Nephron progenitor cell (in vitro differentiated cells): ENCODE measurements around the gene MEGF10.

Experiments
- DNase-seq: peaks from one replicate; pipeline ENCODE4 v3.0.0; 2021
- H3K27ac Mint-ChIP-seq: 2 replicates; pipeline ENCODE4 v1.8.0; 2021; ENCODE audit warnings: mild to moderate bottlenecking, moderate library complexity, mixed read lengths
- H3K27me3 Mint-ChIP-seq: 2 replicates; pipeline ENCODE4 v1.8.0; 2021; ENCODE audit warnings: mild to moderate bottlenecking, low read depth, mixed read lengths; ENCODE audit not compliant: poor library complexity
- H3K36me3 Mint-ChIP-seq: 2 replicates; pipeline ENCODE4 v1.8.0; 2021; ENCODE audit warnings: low read depth, mixed read lengths
- H3K4me1 Mint-ChIP-seq: 2 replicates; pipeline ENCODE4 v1.8.0; 2021; ENCODE audit warnings: mixed read lengths
- H3K4me3 Mint-ChIP-seq: 2 replicates; pipeline ENCODE4 v1.8.0; 2021; ENCODE audit warnings: mild to moderate bottlenecking, moderate library complexity, mixed read lengths
- H3K9me3 Mint-ChIP-seq: 2 replicates; pipeline ENCODE4 v1.8.0; 2021; ENCODE audit warnings: mild to moderate bottlenecking, moderate library complexity, mixed read lengths
- TF ChIP-seq, protein P1 (sequence below): fragments of 200-600 bp; sonication (generic); IDR thresholded peaks from 2 replicates; pipeline ENCODE4 v1.5.0; 2021; ENCODE audit warnings: antibody characterized with exemption

Gene MEGF10

GRCh38 chr5:127355337-127355736, 64.7 kb downstream of the MEGF10 start:
- no peak overlapping the region for H3K27ac Mint-ChIP-seq

DNA sequence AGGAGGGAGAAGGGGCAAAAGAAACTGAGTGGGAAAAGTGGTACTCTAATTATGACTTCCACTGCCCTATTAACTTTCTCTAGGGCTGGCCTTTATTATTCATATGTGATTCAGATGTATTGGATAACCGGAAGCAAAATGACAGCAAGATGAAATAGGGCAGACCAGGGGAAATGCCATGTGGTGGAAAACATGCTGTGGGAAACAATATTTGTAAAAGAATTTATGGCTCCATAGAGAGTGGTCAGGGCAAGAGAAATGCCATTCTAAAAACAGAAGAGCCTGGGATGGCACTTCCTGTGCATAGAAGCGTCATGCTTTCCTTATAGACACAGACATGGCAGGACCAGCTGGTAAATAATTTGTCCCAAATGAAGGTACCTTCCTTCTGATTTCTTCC, 67.7 kb downstream of the MEGF10 start:
- no peak overlapping the region for H3K27ac Mint-ChIP-seq
- H3K4me1 Mint-ChIP-seq, result peaks cover 16% of the 10 kb centered on the region
- H3K4me3 Mint-ChIP-seq, result no peak overlapping the region
- H3K9me3 Mint-ChIP-seq, result no peaks in the 10 kb centered on the region
- H3K27me3 Mint-ChIP-seq, result peaks cover 3% of the 10 kb centered on the region
- no peak for DNase-seq
- no peaks in the 10 kb centered on the region for H3K36me3 Mint-ChIP-seq
- TF ChIP-seq, protein P1, sequence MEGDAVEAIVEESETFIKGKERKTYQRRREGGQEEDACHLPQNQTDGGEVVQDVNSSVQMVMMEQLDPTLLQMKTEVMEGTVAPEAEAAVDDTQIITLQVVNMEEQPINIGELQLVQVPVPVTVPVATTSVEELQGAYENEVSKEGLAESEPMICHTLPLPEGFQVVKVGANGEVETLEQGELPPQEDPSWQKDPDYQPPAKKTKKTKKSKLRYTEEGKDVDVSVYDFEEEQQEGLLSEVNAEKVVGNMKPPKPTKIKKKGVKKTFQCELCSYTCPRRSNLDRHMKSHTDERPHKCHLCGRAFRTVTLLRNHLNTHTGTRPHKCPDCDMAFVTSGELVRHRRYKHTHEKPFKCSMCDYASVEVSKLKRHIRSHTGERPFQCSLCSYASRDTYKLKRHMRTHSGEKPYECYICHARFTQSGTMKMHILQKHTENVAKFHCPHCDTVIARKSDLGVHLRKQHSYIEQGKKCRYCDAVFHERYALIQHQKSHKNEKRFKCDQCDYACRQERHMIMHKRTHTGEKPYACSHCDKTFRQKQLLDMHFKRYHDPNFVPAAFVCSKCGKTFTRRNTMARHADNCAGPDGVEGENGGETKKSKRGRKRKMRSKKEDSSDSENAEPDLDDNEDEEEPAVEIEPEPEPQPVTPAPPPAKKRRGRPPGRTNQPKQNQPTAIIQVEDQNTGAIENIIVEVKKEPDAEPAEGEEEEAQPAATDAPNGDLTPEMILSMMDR, result no peak

More at GRCh38 chr5:127355337-127355736, 64.7 kb downstream of the MEGF10 start:
- no peaks in the 10 kb centered on the region for H3K36me3 Mint-ChIP-seq
- peaks cover 20% of the 10 kb centered on the region for H3K4me1 Mint-ChIP-seq
- H3K9me3 Mint-ChIP-seq, result no peaks in the 10 kb centered on the region
- no peak overlapping the region for H3K4me3 Mint-ChIP-seq
- no peak for DNase-seq
- H3K27me3 Mint-ChIP-seq, result peaks cover 3% of the 10 kb centered on the region
- TF ChIP-seq, protein P1, result no peak

DNA sequence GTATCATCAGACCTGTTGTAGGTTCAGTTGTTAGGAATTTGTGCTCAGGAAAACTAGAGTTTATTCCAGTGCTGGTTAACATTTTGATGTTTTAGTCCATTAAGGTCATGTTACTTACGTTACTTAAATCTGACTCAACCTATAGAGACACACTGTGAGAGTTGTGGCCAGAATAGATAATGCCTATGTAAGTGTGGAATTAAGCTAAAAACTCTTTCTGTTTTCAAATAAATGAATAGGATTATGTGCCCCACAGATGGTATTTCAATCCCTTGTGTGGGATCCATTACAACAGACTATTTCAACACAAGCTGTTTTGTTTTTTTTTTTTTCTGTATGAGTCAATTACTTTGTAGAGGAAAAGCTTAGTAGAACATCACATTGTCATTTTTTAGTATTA, 68.1 kb downstream of the MEGF10 start:
- Mint-ChIP-seq H3K36me3 (no peaks in the 10 kb centered on the region), H3K4me3 (no peak overlapping the region), H3K27me3 (peaks cover 3% of the 10 kb centered on the region), H3K4me1 (peaks cover 12% of the 10 kb centered on the region), H3K9me3 (no peaks in the 10 kb centered on the region), H3K27ac (no peak overlapping the region)
- DNase-seq, result no peak
- TF ChIP-seq, protein P1, result no peak

GRCh38 chr5:127359502-127359901, 68.9 kb downstream of the MEGF10 start:
- TF ChIP-seq, protein P1, result no peak
- Mint-ChIP-seq H3K4me1 (peaks cover 9% of the 10 kb centered on the region), H3K27ac (no peak overlapping the region)

DNA sequence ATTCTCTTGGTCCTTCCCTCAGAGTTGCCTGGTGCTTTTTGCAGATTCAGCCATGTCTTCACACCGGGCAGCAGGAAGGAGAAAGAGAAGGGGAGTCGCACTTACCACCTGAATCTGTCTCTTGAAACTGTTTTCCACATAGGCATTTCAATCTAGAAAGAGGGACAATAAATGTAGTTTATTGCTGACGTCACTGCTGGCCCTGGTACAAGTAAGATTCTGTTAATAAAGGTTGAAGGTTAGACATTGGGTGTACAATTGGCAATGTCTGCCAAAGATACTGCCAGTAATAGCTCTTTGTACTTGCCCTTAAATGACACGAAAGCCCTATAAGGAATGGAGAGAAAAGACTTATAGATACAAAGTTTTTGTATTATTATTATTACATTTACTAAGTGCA, 72.8 kb downstream of the MEGF10 start:
- H3K4me3 Mint-ChIP-seq, result no peak overlapping the region
- H3K36me3 Mint-ChIP-seq, result no peaks in the 10 kb centered on the region
- H3K27ac Mint-ChIP-seq, result no peak overlapping the region
- no peaks in the 10 kb centered on the region for H3K4me1 Mint-ChIP-seq
- TF ChIP-seq, protein P1, result no peak
- DNase-seq, result no peak
- no peaks in the 10 kb centered on the region for H3K27me3 Mint-ChIP-seq
- H3K9me3 Mint-ChIP-seq, result no peaks in the 10 kb centered on the region

More at GRCh38 chr5:127359502-127359901, 68.9 kb downstream of the MEGF10 start:
- H3K27me3 Mint-ChIP-seq, result peaks cover 3% of the 10 kb centered on the region
- no peak for DNase-seq
- no peaks in the 10 kb centered on the region for H3K9me3 Mint-ChIP-seq
- H3K4me3 Mint-ChIP-seq, result no peak overlapping the region
- no peaks in the 10 kb centered on the region for H3K36me3 Mint-ChIP-seq

DNA sequence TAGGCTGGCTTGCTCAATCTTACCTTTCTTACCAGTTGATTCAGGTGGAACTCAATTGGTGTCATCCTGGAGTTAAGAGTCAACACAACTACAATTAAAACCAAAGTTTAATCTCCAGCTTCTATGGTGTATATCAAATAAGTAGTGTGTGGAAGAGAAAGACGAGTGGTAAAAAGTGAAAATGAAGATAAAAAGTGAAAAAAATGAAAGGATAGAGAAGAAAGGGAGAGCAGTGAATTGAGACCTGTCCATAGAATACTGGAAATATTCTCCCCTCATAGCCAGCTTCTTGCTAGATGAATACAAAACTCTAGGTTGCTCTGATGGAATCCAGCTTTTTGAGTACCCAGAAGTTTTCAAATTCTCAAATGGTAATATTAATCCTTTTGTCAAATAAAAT, 76.4 kb downstream of the MEGF10 start:
- Mint-ChIP-seq H3K4me3 (no peak overlapping the region), H3K27me3 (peaks cover 4% of the 10 kb centered on the region), H3K9me3 (no peaks in the 10 kb centered on the region), H3K27ac (no peak overlapping the region), H3K4me1 (peaks cover 8% of the 10 kb centered on the region), H3K36me3 (no peaks in the 10 kb centered on the region)
- TF ChIP-seq, protein P1, result no peak
- no peak for DNase-seq
